HG03432 (cell line): ENCODE measurements around the gene ANKDD1B.
A peak's percentile ranks its signal among the peaks of the same experiment; 100 is the strongest.

Source experiments
- ATAC-seq: cut with Tn5 transposase; IDR thresholded peaks from one replicate; pipeline ENCODE4 v1.9.1; 2021; ENCODE audit warnings: mild to moderate bottlenecking, moderate library complexity; ENCODE audit not compliant: unreplicated experiment

Gene ANKDD1B

GRCh38 chr5:75659791-75660450 lies 48.7 kb downstream of the ANKDD1B start:
- ATAC-seq = no peak

- no peak for ATAC-seq
These were observed 49.6 kb downstream of the ANKDD1B start for GRCh38 chr5:75660678-75661465.

DNA sequence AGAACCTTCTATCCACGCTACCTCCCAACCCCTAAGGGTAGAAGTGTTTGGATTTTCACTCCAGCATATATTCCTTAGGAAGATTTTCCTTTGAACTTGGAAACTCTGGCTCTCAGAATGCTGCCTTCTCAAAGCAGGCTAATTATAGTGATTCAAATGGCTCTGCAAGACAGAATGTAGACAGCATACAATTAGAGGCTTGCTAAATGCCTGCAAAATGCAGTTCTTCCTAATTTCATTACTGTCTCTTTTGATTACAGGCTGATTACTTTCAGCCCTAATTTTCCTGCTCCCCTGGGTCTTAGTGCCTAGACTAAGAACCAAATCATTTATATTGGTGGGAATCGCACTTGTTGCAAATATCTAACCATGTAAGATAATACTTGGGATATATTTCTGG lies 50.8 kb downstream of the ANKDD1B start:
- ATAC-seq = no peak

DNA sequence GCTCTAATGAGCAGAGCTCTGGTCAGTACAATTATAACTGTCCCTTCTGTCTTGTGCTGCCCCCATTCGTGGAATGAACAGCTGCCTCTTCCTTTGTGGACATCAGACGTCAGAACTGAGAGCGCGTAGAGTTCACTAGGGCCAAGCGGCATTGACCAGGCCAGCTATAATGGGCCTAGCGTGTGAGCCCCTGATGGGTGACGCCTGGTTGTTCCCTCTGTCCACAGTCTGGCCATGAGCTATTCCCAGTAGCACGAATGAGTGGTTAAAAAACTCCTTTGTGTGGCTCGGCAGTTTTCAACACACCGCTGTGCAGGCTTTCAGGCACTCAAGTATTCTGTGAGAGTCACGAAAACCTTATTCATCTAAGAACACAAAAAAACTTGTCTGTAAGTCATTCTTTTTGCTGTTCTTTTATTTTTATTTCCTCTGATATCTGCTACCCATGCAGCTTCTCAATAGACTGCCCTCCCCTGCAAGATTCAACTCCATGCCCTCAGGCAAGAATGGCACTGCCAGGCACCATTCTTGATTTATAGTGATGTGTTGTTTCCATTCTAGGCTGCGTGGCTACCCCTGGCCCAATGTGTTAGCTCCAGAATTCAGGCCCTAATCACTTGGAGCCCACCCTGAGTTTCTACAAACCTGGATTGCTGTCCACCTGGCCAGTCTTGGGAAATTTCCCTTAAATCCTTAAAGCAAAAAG lies 52.5 kb downstream of the ANKDD1B start:
- ATAC-seq = no peak

DNA sequence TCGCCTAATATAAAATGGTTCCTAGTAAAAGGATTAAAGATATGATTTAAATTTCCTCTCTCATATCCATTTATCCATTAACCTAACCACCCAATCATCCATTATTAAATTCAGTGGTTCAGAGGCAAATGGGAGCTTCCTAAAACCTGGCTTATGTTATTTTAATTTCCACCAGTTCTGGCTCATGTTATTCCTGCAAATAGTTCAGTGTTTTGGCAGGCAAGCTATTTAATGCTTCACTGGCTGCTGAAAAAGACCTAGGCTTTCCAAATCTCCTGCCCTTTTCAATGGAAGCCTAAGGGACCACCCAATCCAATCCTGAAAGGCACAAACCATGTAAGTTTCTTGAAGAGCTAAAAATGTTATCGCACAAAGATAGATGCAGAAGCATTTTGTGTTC lies 53.7 kb downstream of the ANKDD1B start:
- ATAC-seq = no peak

- ATAC-seq = no peak
These were observed 55.5 kb downstream of the ANKDD1B start for GRCh38 chr5:75666801-75667200.

DNA sequence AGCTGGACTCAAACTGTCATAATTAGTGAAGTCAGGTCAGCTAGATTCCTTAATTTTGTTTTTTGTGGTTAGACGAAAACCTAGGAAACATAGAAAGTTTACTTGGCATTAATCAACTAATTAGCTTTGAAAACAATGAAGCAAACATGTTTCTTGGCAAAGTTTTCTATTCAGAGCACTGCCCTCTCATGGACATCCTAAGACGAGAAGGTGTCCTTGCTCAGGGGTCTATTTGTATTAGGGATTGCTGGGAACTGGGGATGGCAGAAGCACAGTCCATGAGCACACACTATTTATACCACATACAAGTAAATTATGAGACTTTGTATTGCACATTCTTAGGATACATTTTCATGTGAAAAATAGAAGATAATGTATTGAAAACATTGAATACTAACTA lies 56.3 kb downstream of the ANKDD1B start:
- ATAC-seq = no peak

GRCh38 chr5:75668445-75668844 lies 57.2 kb downstream of the ANKDD1B start:
- no peak for ATAC-seq

GRCh38 chr5:75668977-75669689 lies 57.9 kb downstream of the ANKDD1B start:
- ATAC-seq = peak; percentile 93

- ATAC-seq = no peak
These were observed 59.3 kb downstream of the ANKDD1B start for GRCh38 chr5:75670577-75670976.

DNA sequence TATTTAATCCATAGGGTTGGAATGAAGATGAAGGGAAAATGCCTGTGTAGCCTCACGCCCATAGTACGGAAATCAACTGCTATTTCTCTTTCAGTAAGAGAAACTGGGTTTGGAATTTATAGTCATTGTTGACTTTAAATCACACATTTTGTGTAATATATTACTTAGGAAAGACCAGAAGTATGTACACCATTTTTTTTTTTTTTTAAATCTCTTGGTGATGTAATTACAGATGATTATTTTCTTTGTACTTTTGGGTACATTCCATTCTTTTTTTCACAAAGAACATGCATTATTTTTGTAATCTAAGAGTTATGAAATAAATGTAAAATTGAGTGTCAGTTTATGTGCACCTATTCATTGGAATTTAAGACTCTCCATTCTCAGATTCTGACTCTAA lies 60.3 kb downstream of the ANKDD1B start:
- ATAC-seq = no peak

GRCh38 chr5:75672616-75673015 lies 61.4 kb downstream of the ANKDD1B start:
- ATAC-seq = no peak

- ATAC-seq = no peak
These were observed 64.5 kb downstream of the ANKDD1B start for GRCh38 chr5:75675783-75676182.

DNA sequence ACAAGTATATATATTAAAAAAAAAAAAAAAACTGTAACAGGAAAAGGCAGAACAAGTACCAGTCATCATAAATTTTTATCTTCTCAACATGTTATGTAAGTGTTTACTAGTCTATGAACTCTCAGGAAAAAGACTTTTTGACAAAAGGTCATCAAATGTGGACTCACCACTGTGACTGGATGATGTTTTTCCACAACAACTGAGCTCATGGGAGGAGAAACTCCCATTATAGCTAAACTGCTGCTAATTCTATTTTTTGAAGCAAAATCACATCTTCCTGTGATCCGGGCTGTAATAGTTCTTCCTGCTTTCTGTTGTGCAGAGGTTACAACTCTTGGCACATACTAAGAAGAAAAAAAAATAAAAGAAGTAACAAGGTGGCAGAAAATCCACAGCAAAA lies 66.4 kb downstream of the ANKDD1B start:
- ATAC-seq = no peak

DNA sequence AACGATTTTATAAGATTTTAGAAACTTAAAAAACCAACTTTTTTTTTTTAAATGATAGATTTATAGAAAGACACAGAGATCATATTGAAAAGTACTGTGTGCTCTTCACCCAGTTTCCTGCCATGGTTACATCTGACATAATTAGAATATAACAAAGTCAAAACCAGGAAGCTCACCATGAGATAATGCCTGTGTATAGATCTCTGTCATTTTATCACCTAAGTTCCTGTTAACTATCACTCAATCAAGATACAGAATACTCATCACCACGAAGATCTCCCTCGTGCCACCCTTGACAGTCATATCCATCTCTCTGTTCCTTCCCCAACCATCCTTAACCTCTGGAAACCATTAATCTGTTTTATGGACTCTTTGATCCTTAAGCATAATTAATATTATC lies 66.9 kb downstream of the ANKDD1B start:
- ATAC-seq = no peak

GRCh38 chr5:75681125-75681830 lies 70.0 kb downstream of the ANKDD1B start:
- ATAC-seq = peak; percentile 46

GRCh38 chr5:75685141-75685540 lies 73.9 kb downstream of the ANKDD1B start:
- no peak for ATAC-seq

- no peak for ATAC-seq
These were observed 75.2 kb downstream of the ANKDD1B start for GRCh38 chr5:75686480-75686879.

- ATAC-seq = no peak
These were observed 79.4 kb downstream of the ANKDD1B start for GRCh38 chr5:75690669-75691068.

DNA sequence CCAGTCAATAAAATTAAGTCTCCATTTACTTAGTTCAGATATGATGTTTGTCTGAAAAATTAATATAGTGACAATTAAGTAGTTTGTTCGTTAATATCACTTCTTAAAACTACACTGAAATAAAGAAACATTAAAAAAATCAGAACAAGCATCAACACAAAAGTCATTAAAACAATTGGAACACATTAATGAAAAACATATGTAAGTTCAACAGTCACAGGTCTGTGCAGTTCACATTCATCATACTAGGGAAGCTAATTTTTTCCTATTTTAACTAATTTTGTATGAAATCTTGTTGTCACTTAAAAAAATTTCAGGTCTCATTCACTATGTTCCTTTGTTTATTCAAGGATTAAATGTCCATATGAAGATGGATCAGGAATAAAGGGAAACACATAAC lies 83.5 kb downstream of the ANKDD1B start:
- no peak for ATAC-seq
